ENCODE results near the gene TMEM163.

TMEM163 gene

DNA sequence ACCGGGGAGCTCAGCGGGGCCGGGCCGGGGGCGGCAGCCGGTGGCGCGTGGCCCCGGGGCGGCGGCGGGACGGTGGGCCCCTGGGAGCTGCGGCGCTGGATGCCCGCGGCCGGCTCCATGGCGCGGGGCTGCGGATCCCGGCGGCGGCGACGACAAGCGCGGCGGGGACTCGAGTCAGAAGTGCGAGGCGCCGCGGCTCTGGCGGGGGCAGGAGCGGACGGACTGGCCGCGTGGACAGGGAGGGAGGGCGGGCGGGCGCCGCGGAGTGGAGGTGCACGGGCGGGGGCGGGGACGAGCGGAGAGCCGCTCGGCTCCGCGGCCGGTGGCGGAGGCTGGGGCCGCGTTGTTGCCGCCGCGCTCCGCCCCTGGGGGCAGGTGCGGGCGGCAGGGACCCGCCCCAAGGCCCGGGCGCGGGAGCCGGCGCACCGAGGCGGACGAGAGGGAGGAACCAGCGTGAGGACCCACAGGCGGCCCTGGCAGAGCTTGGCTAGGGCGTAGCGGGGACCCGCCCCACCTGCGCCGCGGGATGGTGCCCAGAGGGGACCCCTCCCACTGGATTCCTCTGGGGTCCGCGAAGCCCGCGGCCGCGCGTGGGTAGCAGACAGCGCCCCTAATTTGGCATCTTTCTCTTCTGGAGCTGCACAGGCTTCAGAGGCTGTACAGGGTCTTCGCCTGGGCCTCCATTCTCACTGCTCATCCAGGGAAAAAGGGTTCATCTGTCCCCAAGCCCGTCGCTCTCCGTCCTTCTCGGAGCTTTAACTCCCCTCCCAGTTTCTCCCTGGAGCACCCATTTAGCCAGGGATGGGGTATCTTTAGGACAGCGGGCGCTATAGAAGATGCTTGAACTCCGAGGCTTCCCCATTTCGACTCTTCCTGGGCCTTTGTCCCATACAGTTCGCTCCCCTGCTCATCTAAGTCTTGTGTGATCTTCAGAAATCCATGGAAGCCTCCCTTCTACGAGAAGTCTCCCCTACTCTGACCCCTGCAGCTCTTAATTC is at the start of gene TMEM163:
TMEM163 (minus strand) TSS at position 184 of the 998 bp plus-strand sequence.
- H3K4me3 ChIP-seq (ENCODE audit: low read depth, low read length), result peak within 1 kb of the TSS; percentile 16
- TF ChIP-seq, protein P1, sequence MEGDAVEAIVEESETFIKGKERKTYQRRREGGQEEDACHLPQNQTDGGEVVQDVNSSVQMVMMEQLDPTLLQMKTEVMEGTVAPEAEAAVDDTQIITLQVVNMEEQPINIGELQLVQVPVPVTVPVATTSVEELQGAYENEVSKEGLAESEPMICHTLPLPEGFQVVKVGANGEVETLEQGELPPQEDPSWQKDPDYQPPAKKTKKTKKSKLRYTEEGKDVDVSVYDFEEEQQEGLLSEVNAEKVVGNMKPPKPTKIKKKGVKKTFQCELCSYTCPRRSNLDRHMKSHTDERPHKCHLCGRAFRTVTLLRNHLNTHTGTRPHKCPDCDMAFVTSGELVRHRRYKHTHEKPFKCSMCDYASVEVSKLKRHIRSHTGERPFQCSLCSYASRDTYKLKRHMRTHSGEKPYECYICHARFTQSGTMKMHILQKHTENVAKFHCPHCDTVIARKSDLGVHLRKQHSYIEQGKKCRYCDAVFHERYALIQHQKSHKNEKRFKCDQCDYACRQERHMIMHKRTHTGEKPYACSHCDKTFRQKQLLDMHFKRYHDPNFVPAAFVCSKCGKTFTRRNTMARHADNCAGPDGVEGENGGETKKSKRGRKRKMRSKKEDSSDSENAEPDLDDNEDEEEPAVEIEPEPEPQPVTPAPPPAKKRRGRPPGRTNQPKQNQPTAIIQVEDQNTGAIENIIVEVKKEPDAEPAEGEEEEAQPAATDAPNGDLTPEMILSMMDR (IDR thresholded peaks at IDR 0.05; ENCODE audit: low read depth, low read length, missing control alignments), result no peak
- DNase-seq (ENCODE audit: low read depth), result no peak

DNA sequence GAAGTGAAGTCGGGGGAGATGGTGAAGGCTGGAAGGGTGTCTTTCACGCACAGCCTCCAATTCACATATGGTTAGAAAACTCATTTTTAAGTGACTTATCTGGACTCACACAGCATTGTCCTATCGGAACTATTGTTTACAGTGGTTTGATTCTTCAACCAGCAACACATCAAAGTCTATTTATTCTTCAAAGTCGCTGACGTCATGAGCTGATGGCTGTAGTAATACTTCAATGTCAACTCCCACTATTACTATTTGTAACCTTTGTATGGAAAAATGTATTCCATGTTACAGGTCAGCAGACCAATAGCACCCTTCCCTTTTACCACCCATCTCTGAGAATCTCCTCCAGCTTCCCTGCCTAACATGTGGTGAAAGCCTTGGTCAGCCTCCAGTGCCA is 47.8 kb upstream of the TMEM163 start:
- DNase-seq (ENCODE audit: low read depth), result no peak
- TF ChIP-seq, protein P1 (IDR thresholded peaks at IDR 0.05; ENCODE audit: low read depth, low read length, missing control alignments), result no peak
- H3K4me3 ChIP-seq (ENCODE audit: low read depth, low read length), result no peak overlapping the region

DNA sequence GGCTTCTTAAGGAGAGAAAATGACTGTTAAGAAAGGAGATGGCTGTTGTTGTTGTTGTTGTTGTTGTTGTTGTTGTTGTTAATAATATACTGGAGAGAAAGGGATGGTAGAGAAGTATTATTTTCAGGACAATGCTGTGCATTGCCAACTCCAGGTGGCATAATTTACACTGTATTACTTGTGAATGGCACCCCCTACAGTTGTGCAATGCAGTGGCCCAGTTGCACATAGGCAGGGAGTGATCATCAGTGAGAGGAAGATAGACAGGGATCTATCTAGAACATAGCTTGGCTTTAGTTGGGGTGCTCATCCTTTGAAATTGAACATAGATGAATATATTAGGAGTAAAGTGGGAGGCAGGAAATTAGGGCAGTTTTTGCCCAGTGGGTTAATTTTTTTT is 47.2 kb upstream of the TMEM163 start:
- DNase-seq (ENCODE audit: low read depth), result no peak
- TF ChIP-seq, protein P1 (IDR thresholded peaks at IDR 0.05; ENCODE audit: low read depth, low read length, missing control alignments), result no peak

DNA sequence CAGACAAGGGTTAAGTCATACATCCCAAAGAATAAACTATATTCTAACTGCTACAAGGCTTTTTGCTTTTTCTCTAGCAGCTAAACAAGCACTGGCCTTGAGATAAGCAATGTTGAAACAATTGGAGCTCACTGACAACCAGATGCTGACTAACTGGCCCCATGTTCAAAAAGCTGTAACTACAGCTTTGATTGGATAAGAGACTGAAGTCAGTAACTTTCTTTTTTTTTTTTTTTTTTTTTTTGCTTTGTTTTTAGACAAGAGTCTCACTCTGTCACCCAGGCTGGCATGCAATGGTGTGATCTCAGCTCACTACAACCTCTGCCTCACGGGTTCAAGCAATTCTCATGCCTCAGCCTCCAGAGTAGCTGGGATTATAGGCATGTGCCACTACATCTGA is 45.4 kb upstream of the TMEM163 start:
- H3K4me3 ChIP-seq (ENCODE audit: low read depth, low read length), result no peak overlapping the region
- no peak for DNase-seq (ENCODE audit: low read depth)
- TF ChIP-seq, protein P1 (IDR thresholded peaks at IDR 0.05; ENCODE audit: low read depth, low read length, missing control alignments), result no peak

More for the DNA sequence above, 47.2 kb upstream of the TMEM163 start:
- H3K4me3 ChIP-seq (ENCODE audit: low read depth, low read length), result no peak overlapping the region

DNA sequence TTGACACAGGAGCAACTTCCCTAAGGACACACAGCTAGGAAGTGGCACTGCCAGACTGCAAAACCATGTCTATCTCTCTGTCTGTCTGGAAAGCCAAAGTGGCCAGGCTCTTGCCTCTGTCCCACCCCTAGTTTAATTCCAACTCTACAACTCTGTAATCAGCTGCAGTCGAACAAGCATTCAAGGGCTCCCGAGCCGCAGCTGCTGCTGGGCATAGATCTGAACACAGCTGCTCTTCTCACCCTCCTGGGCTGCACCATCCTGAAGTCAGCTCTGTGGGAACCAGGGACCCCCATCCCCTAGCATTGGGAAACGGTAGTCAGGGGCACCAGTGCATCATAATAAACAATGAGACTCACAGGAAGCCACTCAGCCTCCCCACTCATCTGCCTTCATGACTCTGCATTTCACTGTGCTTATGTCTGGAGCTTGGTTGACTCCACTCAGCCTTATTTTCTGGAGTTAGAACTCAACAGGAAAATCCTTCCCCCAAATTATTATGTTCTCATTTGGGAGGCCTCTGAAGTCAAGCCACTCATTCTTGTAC is 44.4 kb upstream of the TMEM163 start:
- no peak overlapping the region for H3K4me3 ChIP-seq (ENCODE audit: low read depth, low read length)
- TF ChIP-seq, protein P1 (IDR thresholded peaks at IDR 0.05; ENCODE audit: low read depth, low read length, missing control alignments), result no peak
- no peak for DNase-seq (ENCODE audit: low read depth)

DNA sequence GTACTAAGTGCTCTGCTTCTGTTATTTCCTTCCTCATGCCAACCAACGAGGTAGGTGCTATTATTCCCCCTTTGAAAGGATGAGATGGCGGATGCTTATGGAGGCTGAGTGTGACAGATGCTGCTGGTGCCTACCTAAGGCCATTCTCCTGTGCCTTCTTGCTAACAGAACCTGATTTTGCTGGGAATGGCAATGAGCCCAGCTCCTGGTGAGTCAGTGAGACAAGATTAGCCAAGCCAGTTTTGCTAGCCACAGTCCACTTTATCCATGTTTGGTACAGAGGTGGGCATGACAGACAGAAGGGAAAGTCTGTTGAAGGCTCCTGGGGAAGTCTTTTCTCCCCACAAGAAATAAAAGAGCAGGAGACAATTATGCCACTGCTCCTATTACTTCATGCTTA is 43.7 kb upstream of the TMEM163 start:
- H3K4me3 ChIP-seq (ENCODE audit: low read depth, low read length), result no peak overlapping the region
- TF ChIP-seq, protein P1 (IDR thresholded peaks at IDR 0.05; ENCODE audit: low read depth, low read length, missing control alignments), result no peak
- DNase-seq (ENCODE audit: low read depth), result no peak

Data from GM12864 (cell line).